AG04449 (cell line): Measurements from ENCODE around the gene RNLS.
"Not testable (repeated sequence)": the region's sequence is repeated elsewhere in the genome, so short reads cannot be mapped to it uniquely, and the experiment has no call there.

ENCODE experiments used
- CTCF ChIA-PET: fragments of 350-600 bp; formaldehyde crosslinking; extraction: SDS; loops from one replicate; lab custom pipeline; 2021; ENCODE audit warnings: antibody characterized with exemption; lab: Yijun Ruan, JAX
- POLR2A ChIA-PET: fragments of 400-600, 350-600 bp; formaldehyde crosslinking; extraction: SDS; loops from one replicate; lab custom pipeline; 2020; ENCODE audit warnings: antibody characterized with exemption, inconsistent platforms; lab: Yijun Ruan, JAX
- DNase-seq: peaks from one replicate; pipeline ENCODE4 v3.0.0-alpha.2; 2010; ENCODE audit warnings: low read depth, low spot score
- H3K4me3 ChIP-seq: 2 replicates; pipeline ENCODE4 v1.5.1; 2011; ENCODE audit warnings: low read depth, mild to moderate bottlenecking, control low read depth, low read length
- CTCF ChIP-seq: IDR thresholded peaks from one replicate; pipeline ENCODE4 v1.5.1; 2011; ENCODE audit warnings: mild to moderate bottlenecking, moderate library complexity, low read length, control low read depth, inconsistent platforms; ENCODE audit not compliant: insufficient read depth; ENCODE audit errors: missing control alignments

Gene RNLS

GRCh38 chr10:88497913-88498312, 85.2 kb downstream of the RNLS start:
- H3K4me3 ChIP-seq, result no peak overlapping the region
- no peak for TF ChIP-seq CTCF
- DNase-seq, result no peak
- ChIA-PET POLR2A (no interaction called here), CTCF (no interaction called here)

- ChIA-PET POLR2A (no interaction called here), CTCF (no interaction called here)
- H3K4me3 ChIP-seq, result no peak overlapping the region
- DNase-seq, result no peak
- TF ChIP-seq CTCF, result no peak
These were observed 88.6 kb downstream of the RNLS start for GRCh38 chr10:88494537-88494936.

GRCh38 chr10:88493691-88494483, 89.2 kb downstream of the RNLS start:
- peak; percentile 24 for DNase-seq
- ChIA-PET CTCF (interaction anchor here (1.4 kb wide), 1 partner anchor 105 kb away, joined by 4 read pairs; no protein-coding TSS in a partner anchor), POLR2A (no interaction called here)
- no peak for TF ChIP-seq CTCF
- H3K4me3 ChIP-seq, result no peak overlapping the region

- POLR2A ChIA-PET, result no interaction called here
- DNase-seq, result no peak
- no peak for TF ChIP-seq CTCF
- CTCF ChIA-PET, result no interaction called here
- H3K4me3 ChIP-seq, result no peak overlapping the region
These were observed 91.8 kb downstream of the RNLS start for GRCh38 chr10:88491314-88491713.

DNA sequence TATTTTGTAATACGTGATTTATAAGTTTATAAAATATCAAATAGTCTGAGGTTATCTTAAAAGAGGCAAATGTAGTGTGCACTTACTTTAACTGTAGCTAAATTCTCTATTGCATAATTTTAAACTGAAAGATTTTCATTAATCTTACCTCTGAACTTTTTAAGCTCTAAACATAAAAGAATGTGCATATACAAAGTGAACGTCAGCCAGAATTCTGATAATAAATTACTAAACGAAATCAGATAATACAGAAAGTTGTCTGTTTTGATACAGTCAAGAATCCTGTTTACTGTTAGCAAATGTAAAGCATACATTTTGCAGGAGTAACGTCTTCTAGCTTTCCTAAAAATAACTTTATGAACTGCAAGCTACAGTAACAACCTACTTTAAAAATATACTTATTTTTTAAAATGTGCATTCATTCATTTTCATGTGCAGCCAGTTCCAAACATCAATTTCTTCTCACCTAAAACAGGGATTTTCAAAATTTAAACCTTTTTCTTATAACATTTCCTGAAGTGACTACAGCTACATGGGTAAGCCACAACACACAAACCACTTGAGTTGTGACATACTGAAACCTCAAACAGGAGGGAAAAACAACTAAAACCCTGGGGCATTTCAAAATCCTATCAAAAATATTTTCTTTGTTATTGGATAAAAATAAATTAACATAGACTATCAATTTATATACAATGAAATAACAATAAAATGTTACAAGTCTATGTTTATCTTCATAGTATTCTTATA, 92.7 kb downstream of the RNLS start:
- no peak overlapping the region for H3K4me3 ChIP-seq
- ChIA-PET CTCF (no interaction called here), POLR2A (no interaction called here)
- no peak for DNase-seq
- TF ChIP-seq CTCF, result no peak

- DNase-seq, result no peak
- TF ChIP-seq CTCF, result no peak
- ChIA-PET CTCF (no interaction called here), POLR2A (no interaction called here)
- H3K4me3 ChIP-seq, result no peak overlapping the region
These were observed 94.0 kb downstream of the RNLS start for GRCh38 chr10:88489107-88489506.

GRCh38 chr10:88486816-88487215, 96.3 kb downstream of the RNLS start:
- POLR2A ChIA-PET, DNase-seq, H3K4me3 ChIP-seq, CTCF ChIA-PET: not testable (repeated sequence)
